HUES48 (cell line): Measurements from ENCODE around the gene FBXL7.

Experiments used
- H3K27ac ChIP-seq: one replicate; pipeline ENCODE4 v1.7.0; 2013; ENCODE audit warnings: low read depth, low read length, inconsistent platforms
- H3K27me3 ChIP-seq: 2 replicates; pipeline ENCODE4 v1.6.1; 2013; ENCODE audit warnings: mild to moderate bottlenecking, low read length; ENCODE audit not compliant: control insufficient read depth, insufficient read depth
- H3K36me3 ChIP-seq: 2 replicates; pipeline ENCODE4 v1.6.1; 2013; ENCODE audit warnings: low read length; ENCODE audit not compliant: control insufficient read depth, insufficient read depth
- H3K4me1 ChIP-seq: 2 replicates; pipeline ENCODE4 v1.6.1; 2013; ENCODE audit warnings: mild to moderate bottlenecking, low read length; ENCODE audit not compliant: control insufficient read depth, insufficient read depth
- H3K4me3 ChIP-seq: 2 replicates; pipeline ENCODE4 v1.5.1; 2013; ENCODE audit warnings: mild to moderate bottlenecking, low read depth, low read length
- H3K9ac ChIP-seq: 2 replicates; pipeline ENCODE4 v1.6.1; 2013; ENCODE audit warnings: mild to moderate bottlenecking, low read depth, low read length, moderate library complexity
- H3K9me3 ChIP-seq: 2 replicates; pipeline ENCODE4 v1.6.1; 2013; ENCODE audit warnings: low read length; ENCODE audit not compliant: control insufficient read depth, insufficient read depth

Gene FBXL7

DNA sequence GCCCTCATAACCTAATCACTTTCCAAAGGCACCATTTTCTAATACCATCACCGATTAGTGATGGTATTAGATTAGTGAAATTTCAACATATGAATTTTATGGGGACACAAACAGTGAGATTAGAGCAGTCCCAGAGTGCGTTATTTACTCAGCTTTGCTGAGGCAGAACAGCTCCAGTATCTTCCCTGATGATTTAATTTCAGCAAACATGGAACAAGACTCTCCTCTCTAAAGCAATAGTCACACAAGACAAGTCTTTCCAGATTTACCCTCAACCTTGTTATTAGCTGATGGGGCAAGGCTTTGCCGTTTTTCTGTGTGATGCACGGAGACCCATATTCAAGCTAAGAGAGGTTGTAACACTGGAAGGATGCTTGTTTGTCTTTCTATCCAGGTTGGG is 333.4 kb downstream of the FBXL7 start:
- H3K27me3 ChIP-seq = no peaks in the 10 kb centered on the region

DNA sequence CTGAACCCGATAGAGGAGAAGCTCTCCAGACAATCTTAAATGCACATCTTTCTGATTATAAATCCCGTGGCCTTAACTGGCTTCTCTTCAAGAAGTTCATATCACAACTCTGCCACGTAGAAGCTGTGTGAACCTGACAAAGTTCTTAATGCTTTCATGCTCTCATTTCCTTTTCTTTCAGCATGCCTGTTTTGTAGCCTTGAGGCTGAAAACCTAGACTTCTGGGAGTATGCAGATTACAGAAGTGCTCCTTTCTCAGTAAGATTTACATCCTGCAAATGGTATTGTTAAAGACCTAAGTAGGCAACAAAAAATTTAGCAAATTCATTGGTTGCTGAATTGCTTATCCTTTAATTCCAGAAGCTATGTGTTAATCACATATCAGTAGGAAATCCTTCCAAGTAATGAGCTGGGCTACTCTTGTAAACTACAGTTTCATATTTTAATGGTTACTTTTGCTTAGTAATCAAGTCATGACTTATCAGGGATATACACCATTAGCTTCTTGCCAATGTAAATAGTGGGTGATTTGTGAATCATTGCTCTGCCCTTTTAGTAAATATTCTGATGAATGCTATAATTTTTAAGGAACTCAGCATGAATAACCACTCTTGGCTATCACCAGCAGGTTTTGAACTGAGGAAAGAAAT is 334.7 kb downstream of the FBXL7 start:
- Histone ChIP-seq H3K9ac (no peak overlapping the region), H3K36me3 (no peaks in the 10 kb centered on the region), H3K9me3 (no peaks in the 10 kb centered on the region), H3K4me3 (peak overlapping the region; percentile 3; the same call in 1 of the 2 replicates), H3K4me1 (peaks cover 12% of the 10 kb centered on the region), H3K27me3 (no peaks in the 10 kb centered on the region), H3K27ac (peak overlapping the region; percentile 21)

More for the DNA sequence above, 333.4 kb downstream of the FBXL7 start:
- Histone ChIP-seq H3K27ac (no peak overlapping the region), H3K9ac (no peak overlapping the region), H3K4me1 (peaks cover 12% of the 10 kb centered on the region), H3K4me3 (no peak overlapping the region), H3K36me3 (no peaks in the 10 kb centered on the region), H3K9me3 (no peaks in the 10 kb centered on the region)

DNA sequence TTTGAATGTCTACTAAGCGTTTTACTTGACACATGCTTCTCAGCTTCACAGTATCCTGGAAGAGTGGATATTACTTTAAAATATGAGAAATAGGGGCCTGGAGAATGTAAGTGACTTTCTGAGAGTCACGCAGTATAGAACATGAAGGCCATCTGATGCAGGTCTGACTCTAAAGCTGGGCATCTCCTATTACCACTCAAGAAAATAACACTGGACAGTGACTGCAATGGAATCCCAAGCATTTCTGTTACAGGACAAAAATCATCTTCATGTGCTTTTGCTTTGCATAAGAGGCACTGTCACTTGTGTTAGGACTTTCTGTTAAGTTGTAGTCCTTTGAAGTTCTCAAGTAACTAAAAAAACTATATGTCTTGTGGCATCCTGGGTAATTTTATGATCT is 335.5 kb downstream of the FBXL7 start:
- Histone ChIP-seq H3K9me3 (no peaks in the 10 kb centered on the region), H3K4me3 (no peak overlapping the region), H3K27ac (no peak overlapping the region), H3K4me1 (peaks cover 12% of the 10 kb centered on the region), H3K27me3 (no peaks in the 10 kb centered on the region), H3K36me3 (no peaks in the 10 kb centered on the region), H3K9ac (no peak overlapping the region)

DNA sequence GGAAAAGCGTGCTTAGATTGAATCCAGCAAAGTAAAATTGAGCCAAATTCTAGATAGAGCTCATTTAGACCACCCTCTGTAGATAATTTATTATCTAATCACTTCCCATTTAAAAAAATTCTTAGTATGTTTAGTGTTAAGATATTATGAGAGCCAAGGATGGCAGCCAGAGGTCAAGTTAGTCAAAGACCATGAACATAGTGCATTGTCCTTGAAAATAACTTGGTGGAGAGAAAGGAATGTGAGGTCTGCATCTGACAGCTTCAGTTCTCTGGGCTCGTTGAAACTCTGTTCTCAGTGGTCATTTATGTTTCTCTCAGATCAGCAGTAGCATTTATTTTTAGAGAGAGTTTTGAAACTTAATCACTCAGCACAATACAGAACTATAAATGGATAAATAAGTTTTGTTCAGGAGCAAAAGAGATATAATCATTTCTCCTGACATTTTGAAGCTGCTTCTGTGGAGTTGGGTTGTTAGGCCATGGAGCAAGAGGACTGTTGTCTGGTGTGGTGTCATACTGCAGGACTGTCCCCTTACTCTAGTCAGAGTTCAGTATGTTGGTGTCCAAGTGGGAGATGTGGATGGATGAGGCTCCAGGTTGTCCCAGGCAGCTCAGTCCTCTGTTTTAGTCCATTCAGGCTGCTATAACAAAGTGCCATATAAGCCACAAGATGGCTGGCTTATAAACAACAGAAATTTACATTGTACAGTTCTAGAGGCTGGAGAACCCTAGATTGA is 337.7 kb downstream of the FBXL7 start:
- Histone ChIP-seq H3K4me3 (no peak overlapping the region), H3K9me3 (peaks cover 14% of the 10 kb centered on the region), H3K9ac (no peak overlapping the region), H3K27ac (no peak overlapping the region), H3K27me3 (no peaks in the 10 kb centered on the region), H3K36me3 (no peaks in the 10 kb centered on the region), H3K4me1 (peaks cover 12% of the 10 kb centered on the region)

DNA sequence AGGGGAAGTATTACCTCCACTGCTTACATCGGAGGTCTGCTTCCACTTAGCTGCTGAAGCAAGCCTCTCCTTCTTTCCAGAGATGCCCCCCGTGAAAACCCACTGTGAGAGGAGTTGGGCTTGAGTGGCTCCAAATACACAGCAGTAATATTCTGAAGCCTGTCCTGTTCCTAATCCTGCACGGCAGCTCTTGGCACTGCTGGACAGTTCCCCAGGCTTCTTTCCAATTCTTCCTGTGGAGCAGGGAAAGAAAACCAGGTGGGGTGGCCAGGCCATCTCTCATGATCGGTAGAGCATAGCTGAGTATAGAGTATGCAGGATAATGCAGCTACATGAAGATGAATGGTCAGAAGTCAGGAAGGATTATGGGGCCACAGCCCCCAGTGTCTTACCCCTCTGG is 344.3 kb downstream of the FBXL7 start:
- no peak overlapping the region for H3K9ac ChIP-seq
- peaks cover 14% of the 10 kb centered on the region for H3K9me3 ChIP-seq
- H3K36me3 ChIP-seq = no peaks in the 10 kb centered on the region
- no peak overlapping the region for H3K27ac ChIP-seq
- no peaks in the 10 kb centered on the region for H3K4me1 ChIP-seq
- no peak overlapping the region for H3K4me3 ChIP-seq
- no peaks in the 10 kb centered on the region for H3K27me3 ChIP-seq

DNA sequence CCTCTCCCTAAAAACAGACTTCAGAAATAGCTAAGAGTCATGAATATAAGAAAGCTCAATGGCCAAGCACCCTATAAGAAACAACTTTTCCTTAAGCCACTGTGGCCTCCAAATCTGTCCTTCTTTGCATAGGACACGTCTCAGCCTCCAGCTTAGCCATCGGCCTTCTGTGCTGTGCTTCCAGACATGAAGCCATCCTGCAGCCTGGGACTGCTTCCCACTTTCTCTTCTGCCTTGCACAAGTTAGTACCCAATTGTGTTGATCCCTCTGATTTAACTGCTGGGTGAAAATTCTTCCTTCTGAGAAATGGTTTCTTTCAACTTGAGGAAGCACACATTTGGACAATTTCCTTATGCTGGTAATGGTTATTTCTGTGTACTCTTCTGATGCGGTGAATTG is 344.9 kb downstream of the FBXL7 start:
- Histone ChIP-seq H3K4me3 (no peak overlapping the region), H3K27ac (no peak overlapping the region), H3K9me3 (peaks cover 14% of the 10 kb centered on the region)

DNA sequence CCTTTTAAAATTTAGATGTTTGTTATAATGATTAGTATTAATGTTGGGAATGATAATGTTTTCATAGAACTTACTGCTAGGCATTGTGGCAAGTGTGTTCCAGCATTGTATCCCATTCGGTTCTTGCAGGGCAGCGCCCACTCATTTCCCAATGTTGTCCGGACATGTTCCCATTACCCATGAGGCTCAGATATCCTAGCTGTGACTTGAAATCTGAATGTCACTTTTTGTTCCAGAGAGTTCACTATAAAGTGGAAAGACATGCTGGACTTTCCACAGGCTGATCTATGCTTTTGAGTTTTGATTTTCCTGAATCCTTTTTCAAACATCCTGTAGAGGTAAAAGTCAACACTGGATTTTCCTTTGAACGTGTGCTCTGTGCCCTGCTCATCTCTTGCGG is 350.6 kb downstream of the FBXL7 start:
- H3K27me3 ChIP-seq = no peaks in the 10 kb centered on the region
- no peaks in the 10 kb centered on the region for H3K9me3 ChIP-seq
- no peak overlapping the region for H3K9ac ChIP-seq
- no peak overlapping the region for H3K27ac ChIP-seq
- no peaks in the 10 kb centered on the region for H3K4me1 ChIP-seq
- no peaks in the 10 kb centered on the region for H3K36me3 ChIP-seq
- H3K4me3 ChIP-seq = no peak overlapping the region

More for the DNA sequence above, 344.9 kb downstream of the FBXL7 start:
- no peak overlapping the region for H3K9ac ChIP-seq
- H3K4me1 ChIP-seq = no peaks in the 10 kb centered on the region
- H3K27me3 ChIP-seq = no peaks in the 10 kb centered on the region
- no peaks in the 10 kb centered on the region for H3K36me3 ChIP-seq

DNA sequence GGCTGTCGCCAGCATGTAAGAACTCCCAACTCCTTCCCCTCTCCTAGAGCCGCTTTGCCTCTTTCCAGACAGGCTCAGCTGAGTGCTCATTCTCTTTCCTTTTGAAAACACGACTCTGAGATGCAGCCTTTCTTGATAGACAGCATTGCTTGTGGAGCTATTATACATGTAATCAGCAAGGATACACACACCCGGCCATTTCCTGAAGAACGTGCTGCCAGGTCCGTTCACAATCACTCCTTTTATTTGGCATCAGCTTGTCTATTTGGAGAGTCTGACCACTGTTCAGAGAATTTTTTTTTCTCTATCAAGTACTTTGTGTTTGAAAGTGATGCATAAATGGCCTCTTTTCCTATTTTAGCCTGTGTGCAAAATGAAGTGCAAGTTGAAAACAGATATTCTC is 351.0 kb downstream of the FBXL7 start:
- H3K4me1 ChIP-seq = no peaks in the 10 kb centered on the region
- no peak overlapping the region for H3K27ac ChIP-seq
- no peak overlapping the region for H3K9ac ChIP-seq
- H3K9me3 ChIP-seq = no peaks in the 10 kb centered on the region
- H3K4me3 ChIP-seq = no peak overlapping the region
- H3K36me3 ChIP-seq = no peaks in the 10 kb centered on the region
- no peaks in the 10 kb centered on the region for H3K27me3 ChIP-seq

DNA sequence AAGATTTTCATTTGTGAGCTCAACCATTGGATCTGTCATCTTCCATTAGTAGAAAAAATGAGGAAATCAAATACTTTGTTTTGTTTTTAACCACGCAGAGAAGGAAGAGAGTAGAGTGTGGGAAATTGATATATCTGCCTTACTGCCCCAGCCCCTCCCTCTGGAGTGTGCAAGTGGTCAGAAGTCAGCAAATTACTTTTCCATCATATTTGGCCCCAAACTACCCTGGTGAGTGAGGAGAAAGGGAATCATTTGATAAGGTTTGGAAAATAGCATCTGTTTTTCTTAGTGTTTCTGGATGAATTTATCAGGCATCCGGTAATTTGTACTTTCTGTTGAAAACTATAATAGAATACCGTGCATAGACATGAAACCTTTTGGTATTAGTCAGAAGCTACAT is 352.2 kb downstream of the FBXL7 start:
- no peak overlapping the region for H3K9ac ChIP-seq
- no peaks in the 10 kb centered on the region for H3K27me3 ChIP-seq
- no peaks in the 10 kb centered on the region for H3K4me1 ChIP-seq
- no peaks in the 10 kb centered on the region for H3K9me3 ChIP-seq
- no peaks in the 10 kb centered on the region for H3K36me3 ChIP-seq
- H3K27ac ChIP-seq = no peak overlapping the region
- H3K4me3 ChIP-seq = no peak overlapping the region

DNA sequence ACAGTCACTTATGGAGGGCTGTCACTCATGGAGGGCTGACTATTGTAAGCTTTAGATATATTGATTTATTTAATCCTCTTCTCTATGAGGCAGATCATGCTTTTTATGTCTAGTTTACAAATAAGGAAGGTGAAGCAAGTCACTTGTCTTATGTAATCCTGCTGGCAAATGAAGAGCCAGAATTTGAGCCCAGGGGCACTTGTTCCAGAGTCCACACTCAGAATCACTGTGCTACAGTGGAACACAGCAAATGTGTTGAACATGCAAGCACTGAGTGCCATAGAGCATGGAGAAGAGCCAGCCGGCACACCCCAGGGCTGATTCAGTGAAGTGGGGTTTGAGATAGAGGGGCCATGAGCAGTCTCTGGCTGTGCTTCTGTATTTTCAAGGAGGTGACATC is 353.0 kb downstream of the FBXL7 start:
- Histone ChIP-seq H3K9ac (no peak overlapping the region), H3K27me3 (no peaks in the 10 kb centered on the region), H3K4me1 (no peaks in the 10 kb centered on the region), H3K36me3 (no peaks in the 10 kb centered on the region), H3K9me3 (no peaks in the 10 kb centered on the region), H3K27ac (no peak overlapping the region), H3K4me3 (no peak overlapping the region)

DNA sequence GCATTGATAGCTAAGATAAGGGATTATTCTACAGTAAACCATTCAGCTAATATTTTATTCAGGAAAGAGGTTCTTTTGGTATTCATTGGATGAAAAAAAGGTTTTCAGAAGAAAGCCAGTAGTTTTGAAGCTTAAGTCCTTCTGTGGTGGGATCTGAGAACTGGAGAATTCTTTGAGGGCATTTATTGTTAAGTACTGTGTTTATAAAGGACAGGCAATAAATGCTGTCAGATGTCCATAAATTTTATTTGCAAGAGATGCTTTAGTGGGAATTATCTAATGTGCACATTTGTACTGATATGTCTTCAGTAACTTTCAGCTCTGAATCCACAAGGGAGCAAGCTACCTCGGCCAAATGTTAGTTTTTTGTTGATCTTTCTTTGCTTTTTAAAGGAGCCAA is 358.3 kb downstream of the FBXL7 start:
- H3K36me3 ChIP-seq = no peaks in the 10 kb centered on the region
- H3K4me3 ChIP-seq = no peak overlapping the region
- H3K27ac ChIP-seq = no peak overlapping the region
- no peaks in the 10 kb centered on the region for H3K27me3 ChIP-seq
- H3K4me1 ChIP-seq = no peaks in the 10 kb centered on the region
- no peak overlapping the region for H3K9ac ChIP-seq
- H3K9me3 ChIP-seq = 0 out of 2 replicates have a peak, but pooled peaks cover 2% of the 10 kb centered on the region
